HCT116 (cell line): Measurements from ENCODE around the gene DNAH10. TPM values are rescaled to one million over a fixed set of nuclear protein-coding genes. Genes with fewer than 3 reads are reported as not detected.

Experiments used
- ATAC-seq: fragments of 200-7000 bp; cut with Tn5 transposase; 2 replicates; pipeline ENCODE4 v1.9.1; 2020; ENCODE audit warnings: mild to moderate bottlenecking, moderate library complexity
- BruUV-seq: library from RNA; stranded (reverse); fragments of 400-500 nt; replicated peaks from 2 replicates; lab custom pipeline; 2021; lab: Mats Ljungman, UMichigan
- CTCF ChIA-PET: fragments of 300-600 bp; sonication (Branson Sonifier 250); formaldehyde crosslinking; loops from one replicate; lab custom pipeline; 2021; ENCODE audit warnings: antibody characterized with exemption; lab: Charles Lee
- POLR2A ChIA-PET: fragments of 300-600, 350-600 bp; sonication (Branson Sonifier 250); formaldehyde crosslinking; loops from one replicate; lab custom pipeline; 2021; ENCODE audit warnings: antibody characterized with exemption; lab: Charles Lee
- RAD21 ChIA-PET, 2 experiments: fragments of 300-600 bp; sonication (Branson Sonifier 250); formaldehyde crosslinking; loops; one replicate each; lab custom pipeline; 2023; ENCODE audit warnings: low total read pairs in 2 of 2; ENCODE audit not compliant: uncharacterized antibody in 2 of 2, unreplicated experiment in 2 of 2, low non-redundant PET in 1 of 2; lab: Charles Lee
- DNase-seq: peaks from one replicate; pipeline ENCODE4 v3.0.0-alpha.2; 2010; ENCODE audit warnings: low read depth, low spot score
- H2AFZ ChIP-seq: fragments of 200-600 bp; shearing (Covaris generic), sonication (generic); 2 replicates; pipeline ENCODE4 v1.6.1; 2017; ENCODE audit warnings: low read depth, mixed run types, mixed read lengths, antibody characterized with exemption, low read length; ENCODE audit not compliant: poor library complexity, severe bottlenecking
- H3K27ac ChIP-seq: 2 replicates; pipeline ENCODE4 v1.5.1; 2012; ENCODE audit warnings: low read depth, low read length
- H3K27me3 ChIP-seq: fragments of 200-600 bp; sonication (generic); 2 replicates; pipeline ENCODE4 v1.6.1; 2016; ENCODE audit warnings: mixed run types, low read length, mixed read lengths; ENCODE audit not compliant: insufficient read depth
- H3K36me3 ChIP-seq, 2 experiments: fragments of 200-500 bp in 1 of 2; fragments of 200-600 bp in 1 of 2; sonication (Bioruptor generic) in 1 of 2; sonication (generic) in 1 of 2; 2 replicates each; pipeline versions ENCODE4 v1.5.1 to v1.6.1; 2014 to 2016; ENCODE audit warnings: low read length in 2 of 2, inconsistent platforms in 1 of 2, mixed read lengths in 1 of 2, mixed run types in 1 of 2; ENCODE audit not compliant: insufficient read depth in 2 of 2, control insufficient read depth in 1 of 2
- H3K4me1 ChIP-seq, 2 experiments: fragments of 200-600 bp in 1 of 2; sonication (generic) in 1 of 2; 2 replicates each; pipeline versions ENCODE4 v1.5.1 to v1.6.1; 2012 to 2017; ENCODE audit warnings: low read length in 2 of 2, inconsistent platforms in 1 of 2, mild to moderate bottlenecking in 1 of 2, mixed read lengths in 1 of 2, mixed run types in 1 of 2, moderate library complexity in 1 of 2; ENCODE audit not compliant: insufficient read depth in 2 of 2, control insufficient read depth in 1 of 2
- H3K4me2 ChIP-seq: fragments of 200-600 bp; sonication (generic); 2 replicates; pipeline ENCODE4 v1.6.1; 2017; ENCODE audit warnings: mixed run types, low read length, mixed read lengths
- H3K4me3 ChIP-seq, 2 experiments: fragments of 200-600 bp in 1 of 2; sonication (generic) in 1 of 2; replicated peaks in 1 of 2; 2 replicates each; pipeline ENCODE4 v1.5.1; 2011 to 2016; ENCODE audit warnings: low read length in 2 of 2, control low read depth in 1 of 2, low read depth in 1 of 2, mild to moderate bottlenecking in 1 of 2, mixed read lengths in 1 of 2, mixed run types in 1 of 2
- H3K79me2 ChIP-seq: fragments of 200-600 bp; sonication (generic); 2 replicates; pipeline ENCODE4 v1.6.1; 2017; ENCODE audit warnings: mild to moderate bottlenecking, mixed run types, low read length, moderate library complexity, mixed read lengths; ENCODE audit not compliant: insufficient read depth
- H3K9ac ChIP-seq: fragments of 200-600 bp; sonication (generic); 2 replicates; pipeline ENCODE4 v1.6.1; 2016; ENCODE audit warnings: low read length, mixed read lengths
- H3K9me2 ChIP-seq: fragments of 200-600 bp; sonication (generic), shearing (Covaris generic); 2 replicates; pipeline ENCODE4 v1.6.1; 2017; ENCODE audit warnings: mixed run types, mild to moderate bottlenecking, moderate library complexity; ENCODE audit not compliant: insufficient read depth
- H3K9me3 ChIP-seq, 2 experiments: fragments of 200-500 bp in 1 of 2; fragments of 200-600 bp in 1 of 2; sonication (Bioruptor generic) in 1 of 2; sonication (generic) in 1 of 2; 2 replicates each; pipeline ENCODE4 v1.6.1; 2014 to 2017; ENCODE audit warnings: low read length in 2 of 2, mixed read lengths in 2 of 2, inconsistent platforms in 1 of 2, low read depth in 1 of 2, mild to moderate bottlenecking in 1 of 2, mixed run types in 1 of 2, moderate library complexity in 1 of 2; ENCODE audit not compliant: control insufficient read depth in 1 of 2, insufficient read depth in 1 of 2
- H4K20me1 ChIP-seq: fragments of 200-600 bp; sonication (generic), shearing (Covaris generic); 2 replicates; pipeline ENCODE4 v1.6.1; 2017; ENCODE audit warnings: mixed run types, mild to moderate bottlenecking, moderate library complexity; ENCODE audit not compliant: insufficient read depth
- ATF3 ChIP-seq: IDR thresholded peaks from 2 replicates; pipeline ENCODE4 v1.6.1; 2012
- CBX3 ChIP-seq: IDR thresholded peaks from 2 replicates; pipeline ENCODE4 v1.6.1; 2012; ENCODE audit warnings: low read depth
- CEBPB ChIP-seq: IDR thresholded peaks from 2 replicates; pipeline ENCODE4 v1.6.1; 2012; ENCODE audit warnings: low read depth
- CTCF ChIP-seq, 3 experiments: fragments of 200-600 bp in 1 of 3; sonication (generic) in 1 of 3; IDR thresholded peaks in 2 of 3; conservative IDR thresholded peaks in 1 of 3; 2 replicates each; pipeline ENCODE4 v1.5.1; 2012 to 2017; ENCODE audit warnings: low read depth in 2 of 3, low read length in 2 of 3, antibody characterized with exemption in 1 of 3, borderline replicate concordance in 1 of 3, control low read depth in 1 of 3, mild to moderate bottlenecking in 1 of 3, mixed read lengths in 1 of 3, mixed run types in 1 of 3, moderate library complexity in 1 of 3; ENCODE audit not compliant: insufficient read depth in 1 of 3
- FOSL1 ChIP-seq: IDR thresholded peaks from 2 replicates; pipeline ENCODE4 v1.6.1; 2012; ENCODE audit warnings: low read depth
- JUND ChIP-seq: IDR thresholded peaks from 2 replicates; pipeline ENCODE4 v1.6.1; 2012
- POLR2A ChIP-seq: IDR thresholded peaks from 2 replicates; pipeline ENCODE4 v1.7.0; 2011; ENCODE audit warnings: borderline replicate concordance; ENCODE audit not compliant: insufficient read depth, insufficient read length; ENCODE audit errors: extremely low read depth
- RAD21 ChIP-seq: IDR thresholded peaks from 2 replicates; pipeline ENCODE4 v1.6.1; 2012; ENCODE audit warnings: low read depth, mild to moderate bottlenecking
- REST ChIP-seq: IDR thresholded peaks from 2 replicates; pipeline ENCODE4 v1.6.1; 2012; ENCODE audit warnings: low read depth
- SIN3A ChIP-seq: IDR thresholded peaks from 2 replicates; pipeline ENCODE4 v1.6.1; 2012; ENCODE audit warnings: low read depth
- SRF ChIP-seq: IDR thresholded peaks from 2 replicates; pipeline ENCODE4 v1.6.1; 2012; ENCODE audit warnings: low read depth
- TCF7L2 ChIP-seq: IDR thresholded peaks from 2 replicates; pipeline ENCODE4 v1.7.0; 2011; ENCODE audit warnings: borderline replicate concordance, inconsistent platforms; ENCODE audit not compliant: insufficient read depth, insufficient read length; ENCODE audit errors: extremely low read depth
- YY1 ChIP-seq: IDR thresholded peaks from 2 replicates; pipeline ENCODE4 v1.6.1; 2011; ENCODE audit warnings: low read length, low read depth, moderate library complexity, mild to moderate bottlenecking; ENCODE audit not compliant: insufficient replicate concordance; ENCODE audit errors: extremely low read depth
- ZFX ChIP-seq: fragments of 450-650 bp; IDR thresholded peaks from 2 replicates; pipeline ENCODE4 v1.6.1; 2017
- ZNF274 ChIP-seq: fragments of 200-500 bp; sonication (Bioruptor generic); IDR thresholded peaks from 2 replicates; pipeline ENCODE4 v1.6.1; 2014; ENCODE audit warnings: mild to moderate bottlenecking, low read depth, low read length, inconsistent platforms
- intact Hi-C: fragments of 100-400 bp; cut with micrococcal nuclease; formaldehyde crosslinking; loops from 2 replicates; pipeline ENCODE4 v1.10.0; 2022
- total RNA-seq: library from RNA; stranded (reverse); gene quantifications from one replicate; pipeline ENCODE4 v1.2.1, GENCODE V29; 2021; ENCODE audit not compliant: unreplicated experiment

Gene DNAH10
- total RNA-seq, 1 experiment from 2014 or later = 1.3 TPM

- intact Hi-C loops = no loop called here
- ChIA-PET CTCF (no interaction called here), RAD21 (no interaction called here), POLR2A (no interaction called here)
- Histone ChIP-seq H3K9ac (no peak overlapping the region), H3K9me3 (no peaks in the 10 kb centered on the region), H3K27ac (no peak overlapping the region), H4K20me1 (no peaks in the 10 kb centered on the region), H3K27me3 (no peaks in the 10 kb centered on the region), H3K9me2 (no peaks in the 10 kb centered on the region), H3K36me3 (no peaks in the 10 kb centered on the region), H2AFZ (no peak overlapping the region), H3K4me3 (no peak overlapping the region), H3K79me2 (no peaks in the 10 kb centered on the region), H3K4me2 (no peak overlapping the region), H3K4me1 (no peaks in the 10 kb centered on the region)
- TF ChIP-seq CTCF (IDR thresholded peaks at IDR 0.05 in 2 of 3, conservative IDR thresholded peaks at IDR 0.05 in 1 of 3; ENCODE audit: borderline replicate concordance in 1 of 3, insufficient read depth in 1 of 3, low read depth in 2 of 3, low read length in 2 of 3) (no peak), POLR2A (no peak), SIN3A (no peak), FOSL1 (no peak), SRF (no peak), YY1 (no peak), CEBPB (no peak), ZFX (no peak), CBX3 (no peak), ZNF274 (no peak), ATF3 (no peak), RAD21 (no peak), TCF7L2 (no peak), REST (no peak), JUND (no peak)
- ATAC-seq (no peak), DNase-seq (no peak)
- BruUV-seq = no TSS peak
These were observed 9.2 kb downstream of the DNAH10 start for GRCh38 chr12:123771261-123771660.
